ENCODE data around the gene VPS4A.
"Not testable (repeated sequence)": the region's sequence is repeated elsewhere in the genome, so short reads cannot be mapped to it uniquely, and the experiment has no call there.

VPS4A gene

DNA sequence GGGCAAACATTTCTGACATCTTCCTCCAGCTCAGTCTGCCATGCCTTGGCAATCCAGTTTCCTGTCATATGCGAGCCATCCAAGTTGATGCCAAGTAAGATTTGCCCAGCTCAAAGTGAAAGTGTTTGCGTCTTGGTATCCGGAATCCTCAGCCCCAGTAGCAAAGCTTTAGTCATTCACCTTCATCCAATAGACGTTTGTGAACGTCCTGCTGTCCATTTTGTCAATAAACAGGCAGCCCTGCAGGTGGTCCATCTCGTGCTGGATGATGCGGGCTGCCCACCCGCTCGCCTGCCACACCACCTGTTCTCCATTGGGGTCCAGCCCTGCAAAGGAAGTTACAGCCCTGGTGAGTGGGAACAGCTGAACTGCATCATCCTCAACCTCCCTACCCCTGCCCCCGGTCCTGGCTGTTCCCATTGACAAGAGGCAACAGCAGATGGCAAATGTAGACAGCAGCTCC is 17.7 kb downstream of the VPS4A start:
- peak; percentile 9 for DNase-seq

DNA sequence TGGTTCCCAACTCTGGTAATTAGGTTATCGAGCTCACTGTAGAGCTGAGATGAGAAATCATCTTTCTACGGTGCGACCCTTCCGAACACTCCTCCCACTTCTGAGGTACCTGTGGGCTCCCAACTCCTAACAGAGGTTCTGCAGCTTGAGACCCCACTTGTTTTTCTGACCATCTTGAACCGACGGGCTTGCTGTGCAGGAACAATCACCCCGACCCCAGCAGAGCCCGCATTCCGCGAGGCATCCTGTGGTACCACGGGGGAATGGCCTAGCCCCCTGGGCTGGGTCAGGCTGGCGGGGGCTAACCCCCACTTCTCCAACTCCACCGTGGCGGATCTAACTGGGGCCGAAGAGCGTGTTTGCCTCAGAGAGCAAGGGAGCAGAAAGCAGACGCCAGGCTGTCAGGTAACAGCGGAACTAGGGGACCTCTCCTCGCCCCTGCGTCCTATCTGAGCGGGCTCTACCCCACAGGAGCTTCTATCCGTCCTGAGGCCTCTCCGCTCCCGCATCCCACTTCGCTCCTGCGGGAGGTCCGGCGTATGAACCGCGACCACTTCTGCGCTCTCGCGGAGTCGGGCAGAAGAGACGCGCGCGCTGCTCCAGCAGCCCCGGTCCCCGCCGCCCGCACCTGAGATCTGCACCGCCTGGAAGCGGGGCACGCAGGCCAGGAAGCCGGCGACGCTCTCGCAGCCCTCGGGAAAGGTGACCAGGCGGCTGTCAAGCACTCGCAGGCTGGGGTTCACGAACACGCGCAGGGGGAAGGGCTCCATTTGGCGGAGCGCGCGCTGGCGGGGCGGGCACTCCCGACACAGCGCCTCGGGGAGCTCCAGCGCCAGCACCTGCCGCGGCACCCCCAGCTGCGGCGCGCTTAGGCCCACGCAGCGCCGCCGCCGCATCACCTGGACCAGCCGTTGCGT is 18.5 kb downstream of the VPS4A start:
- peak; percentile 48 for DNase-seq

DNA sequence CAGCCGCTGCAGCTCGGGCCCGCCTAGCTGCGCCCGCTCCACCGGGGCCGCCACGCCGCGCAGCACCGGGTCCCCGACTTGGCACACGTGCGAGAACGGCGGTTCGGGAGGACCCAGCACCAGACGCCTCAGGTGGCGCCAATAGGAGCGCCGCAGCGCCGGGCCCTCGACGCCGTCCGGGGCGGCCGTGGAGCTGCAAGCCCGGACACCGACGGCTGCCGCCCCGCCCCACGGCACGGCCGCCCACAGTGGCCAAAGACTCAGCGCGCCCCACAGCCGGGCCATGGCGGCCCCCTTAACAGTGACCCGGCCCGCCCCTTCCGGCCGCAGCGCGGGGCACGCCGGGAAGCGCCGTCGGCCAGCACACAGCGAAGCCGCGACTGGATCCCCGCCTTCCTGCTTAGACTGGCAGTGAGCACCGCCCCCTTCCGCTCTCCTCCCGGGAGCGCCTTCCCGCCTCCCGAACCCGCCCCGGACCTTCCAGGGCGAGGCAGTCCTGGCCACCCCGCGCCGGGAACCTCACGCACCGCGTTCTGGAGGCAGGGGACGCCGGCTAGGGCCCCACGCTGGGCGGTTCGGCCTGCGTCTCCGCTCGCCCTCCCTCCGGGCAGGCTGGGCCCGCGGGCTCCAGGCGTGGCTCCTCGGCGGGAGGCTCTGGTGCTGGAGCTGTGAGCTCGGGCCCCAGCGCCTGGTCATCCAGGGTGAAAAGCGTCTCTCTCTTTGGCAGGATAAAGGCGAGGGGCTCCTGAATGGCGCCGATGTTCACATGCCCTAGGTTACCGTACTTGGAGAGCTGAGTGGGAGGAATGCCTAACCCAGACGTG is 19.3 kb downstream of the VPS4A start, which contains the start of gene PDF:
Gene PDF, minus strand, starts transcription at position 303 of the 824 bp plus-strand sequence. Its CDS starts 18 bp downstream, at position 285.
- DNase-seq = peak; percentile 94

DNA sequence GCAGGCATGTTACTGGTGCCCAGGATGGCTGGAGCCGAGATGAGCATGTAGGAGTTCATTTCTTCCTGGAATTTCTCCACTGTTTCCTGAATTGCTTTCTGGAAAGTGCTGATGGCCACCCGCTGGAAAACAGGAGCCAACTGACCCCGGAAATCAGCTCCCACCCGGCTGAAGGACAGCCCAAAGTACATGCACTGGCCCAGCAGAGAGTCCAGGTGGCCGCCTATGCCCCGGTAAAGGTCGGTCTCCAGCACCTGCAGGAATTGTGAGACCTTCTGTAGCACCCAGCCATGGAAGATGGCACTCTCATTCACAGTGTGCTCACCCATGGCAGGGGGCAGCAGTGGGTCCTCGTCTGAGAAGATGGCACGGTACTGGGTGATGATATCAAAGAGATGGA is 23.5 kb downstream of the VPS4A start:
- no peak for DNase-seq

DNA sequence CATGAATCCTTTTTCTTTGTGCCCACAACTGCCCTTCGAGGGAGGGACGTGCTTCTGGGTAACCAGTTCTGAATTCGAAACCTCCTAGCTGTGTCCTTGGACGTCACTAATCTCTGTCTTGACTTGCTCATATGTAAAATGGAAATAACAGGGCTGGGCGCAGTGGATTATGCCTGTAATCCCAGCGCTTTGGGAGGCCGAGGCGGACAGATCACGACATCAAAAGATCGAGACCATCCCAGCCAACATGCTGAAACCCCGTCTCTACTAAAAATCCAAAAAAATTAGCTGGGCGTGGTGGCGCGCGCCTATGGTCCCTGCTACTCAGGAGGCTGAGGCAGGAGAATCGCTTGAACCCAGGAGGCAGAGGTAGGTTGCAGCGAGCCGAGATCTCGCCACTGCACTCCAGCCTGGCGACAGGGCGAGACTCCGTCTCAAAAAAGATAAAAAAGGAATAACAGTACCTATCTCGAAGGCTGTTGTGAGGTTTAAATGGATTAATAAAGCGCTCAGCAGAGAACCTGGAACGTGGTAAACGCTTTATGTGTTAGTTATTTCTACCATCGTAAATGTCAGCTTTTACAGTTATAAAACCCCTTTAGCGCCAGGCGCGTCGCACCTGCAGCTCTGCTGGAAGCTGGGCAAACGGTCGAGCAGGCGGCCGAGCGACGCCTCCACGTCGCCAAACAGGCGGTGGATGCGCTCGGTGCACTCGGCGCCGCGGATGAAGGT is 27.6 kb downstream of the VPS4A start:
- DNase-seq = no peak

DNA sequence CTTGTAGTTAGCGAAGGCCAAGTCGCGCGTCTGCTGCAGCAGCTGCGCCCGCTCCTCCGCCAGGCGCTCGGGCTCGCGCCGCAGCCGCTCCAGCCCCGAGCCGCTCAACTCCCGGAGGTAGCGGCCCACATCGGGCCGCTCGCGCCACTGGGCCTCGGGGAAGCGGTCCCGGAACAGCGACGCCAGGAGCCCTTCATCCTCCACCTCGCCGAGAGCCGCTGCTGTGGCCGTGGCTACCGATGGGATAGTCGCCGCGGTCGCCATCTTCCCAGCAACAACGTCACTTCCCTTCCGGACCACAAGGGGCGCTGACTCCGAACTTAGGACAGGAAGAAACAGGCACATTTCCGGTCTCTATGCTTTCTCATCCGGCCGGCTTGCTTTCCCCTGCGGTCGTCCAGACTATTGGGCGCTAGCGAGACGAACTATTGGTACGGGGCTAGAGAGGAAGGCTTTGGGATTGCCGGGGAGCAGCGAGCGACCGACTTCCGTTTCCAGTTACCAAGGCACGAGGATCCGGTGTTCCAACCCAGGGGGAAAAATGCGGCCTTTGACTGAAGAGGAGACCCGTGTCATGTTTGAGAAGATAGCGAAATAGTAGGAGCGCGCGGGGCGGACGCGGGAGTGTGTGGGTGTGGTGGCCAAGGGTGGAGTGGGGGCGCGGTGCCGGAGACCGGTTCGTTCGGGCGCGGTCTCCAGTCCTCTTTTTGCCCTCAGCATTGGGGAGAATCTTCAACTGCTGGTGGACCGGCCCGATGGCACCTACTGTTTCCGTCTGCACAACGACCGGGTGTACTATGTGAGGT is 28.3 kb downstream of the VPS4A start, which contains the start of the genes COG8 and NIP7:
Gene COG8, minus strand, starts transcription at position 276 of the 806 bp plus-strand sequence. Its CDS starts 12 bp downstream, at position 264.
Gene NIP7, plus strand, starts transcription at position 484 of the 806 bp plus-strand sequence. Its CDS starts 58 bp downstream, at position 542.
- DNase-seq = peak; percentile 99

DNA sequence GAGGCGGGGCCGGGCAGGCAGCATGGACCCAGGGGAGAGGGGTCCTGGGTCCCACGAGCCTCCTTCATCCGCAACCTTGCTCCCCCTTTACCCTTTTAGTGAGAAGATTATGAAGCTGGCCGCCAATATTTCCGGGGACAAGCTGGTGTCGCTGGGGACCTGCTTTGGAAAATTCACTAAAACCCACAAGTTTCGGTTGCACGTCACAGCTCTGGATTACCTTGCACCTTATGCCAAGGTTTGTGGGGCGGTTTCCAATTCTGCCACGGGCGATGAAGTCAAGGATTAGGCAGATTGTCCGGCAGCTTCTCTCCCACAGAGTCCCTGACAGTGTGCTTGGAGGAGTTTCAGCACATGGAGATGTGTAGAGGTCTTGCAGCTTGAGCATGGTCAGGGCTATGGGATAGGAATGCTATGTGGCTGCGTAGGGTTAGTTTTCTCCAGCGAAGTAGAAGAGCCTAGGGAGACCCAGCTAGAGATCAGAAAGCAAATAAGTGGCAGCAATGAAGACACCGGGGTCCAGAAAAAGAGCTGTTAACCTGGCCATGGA is 29.0 kb downstream of the VPS4A start:
- DNase-seq = no peak

DNA sequence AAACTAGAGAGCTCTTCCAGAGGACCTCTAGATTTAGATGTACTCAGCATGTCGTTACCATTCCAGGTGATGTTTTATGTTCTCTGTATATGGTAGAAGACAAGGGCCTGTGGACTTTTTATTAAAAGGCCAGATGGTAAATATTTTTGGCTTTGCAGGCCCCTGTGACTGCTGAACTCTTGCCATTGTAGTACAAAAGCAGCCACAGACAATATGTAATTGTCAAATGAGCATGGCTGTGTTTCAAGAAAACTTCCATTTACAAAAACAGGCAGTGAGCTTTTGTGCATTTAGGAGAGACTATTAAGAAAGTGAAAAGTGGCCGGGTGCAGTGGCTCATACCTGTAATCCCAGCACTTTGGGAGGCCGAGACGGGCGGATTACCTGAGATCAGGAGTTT is 33.0 kb downstream of the VPS4A start:
- no peak for DNase-seq

DNA sequence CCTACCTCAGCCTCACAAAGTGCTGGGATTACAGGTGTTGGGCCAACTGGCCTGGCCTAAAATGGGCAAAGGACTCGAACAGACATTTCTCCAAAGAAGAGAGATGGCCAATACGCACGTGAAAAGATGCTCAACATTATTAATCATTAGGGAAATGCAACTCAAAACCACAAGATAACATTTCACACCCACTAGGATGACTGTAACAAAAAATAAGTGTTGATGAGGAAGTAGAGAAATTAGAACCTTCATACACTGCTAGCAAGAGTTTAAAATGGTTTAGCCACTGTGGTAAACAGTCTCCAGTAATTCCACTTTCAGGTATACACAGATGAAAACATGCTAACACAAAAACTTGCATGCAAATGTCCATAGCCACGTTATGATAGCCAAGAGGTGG is 34.8 kb downstream of the VPS4A start:
- DNase-seq = no peak

DNA sequence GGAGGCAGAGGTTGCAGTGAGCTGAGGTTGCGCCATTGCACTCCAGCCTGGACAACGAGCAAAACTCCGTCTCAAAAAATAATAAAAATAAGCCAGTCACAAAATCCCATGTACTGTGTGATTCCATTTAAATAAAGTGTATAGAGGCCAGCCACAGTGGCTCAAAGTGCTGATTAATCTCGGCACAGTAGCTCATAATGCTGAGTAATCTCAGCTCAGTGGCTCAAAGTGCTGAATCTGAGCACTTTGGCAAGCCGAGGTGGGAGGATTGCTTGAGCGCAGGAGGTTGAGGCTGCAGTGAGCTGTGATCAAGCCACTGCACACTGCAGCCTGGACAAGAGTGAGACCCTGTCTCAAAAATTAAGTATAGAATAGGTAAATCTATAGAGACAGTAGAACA is 35.5 kb downstream of the VPS4A start:
- DNase-seq = no peak

DNA sequence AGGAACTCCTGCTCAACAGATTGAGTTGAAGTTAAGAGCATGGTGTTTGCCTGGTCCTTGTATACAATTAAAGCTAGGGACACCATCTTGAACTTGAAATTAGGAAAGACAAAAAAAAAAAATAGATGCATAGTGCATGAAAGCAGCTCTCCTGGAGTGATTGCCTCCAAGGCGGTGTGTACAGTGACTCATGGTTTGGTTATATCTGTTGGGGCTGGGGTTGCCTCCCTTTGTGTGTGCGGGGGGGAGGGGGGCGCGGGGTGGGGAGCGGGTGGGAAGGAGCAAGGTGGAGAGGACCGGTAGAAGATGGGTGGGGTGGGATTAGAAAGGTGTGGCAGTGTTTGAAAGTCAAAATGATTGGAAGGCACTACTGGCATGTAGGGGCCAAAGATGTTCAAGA is 37.1 kb downstream of the VPS4A start:
- DNase-seq = no peak

DNA sequence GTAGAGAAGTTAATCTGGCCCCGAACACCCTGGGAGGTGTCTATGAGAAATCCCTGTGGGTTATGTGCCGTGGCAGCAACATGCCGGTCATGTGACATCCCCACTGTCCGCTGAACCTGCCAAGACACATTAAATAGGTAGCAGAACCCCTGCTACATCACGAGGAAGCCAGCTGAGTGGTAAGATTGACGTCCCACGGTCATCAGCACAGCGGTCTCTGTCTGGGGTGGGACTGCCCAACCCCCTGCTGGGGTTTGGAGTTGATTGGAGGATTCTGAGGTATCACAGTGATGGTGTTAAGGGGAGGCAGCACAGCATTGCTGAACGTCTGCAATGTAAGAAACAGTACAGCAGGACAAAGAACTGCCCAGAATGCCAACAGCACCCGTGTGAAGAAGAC is 38.4 kb downstream of the VPS4A start:
- DNase-seq = no peak

DNA sequence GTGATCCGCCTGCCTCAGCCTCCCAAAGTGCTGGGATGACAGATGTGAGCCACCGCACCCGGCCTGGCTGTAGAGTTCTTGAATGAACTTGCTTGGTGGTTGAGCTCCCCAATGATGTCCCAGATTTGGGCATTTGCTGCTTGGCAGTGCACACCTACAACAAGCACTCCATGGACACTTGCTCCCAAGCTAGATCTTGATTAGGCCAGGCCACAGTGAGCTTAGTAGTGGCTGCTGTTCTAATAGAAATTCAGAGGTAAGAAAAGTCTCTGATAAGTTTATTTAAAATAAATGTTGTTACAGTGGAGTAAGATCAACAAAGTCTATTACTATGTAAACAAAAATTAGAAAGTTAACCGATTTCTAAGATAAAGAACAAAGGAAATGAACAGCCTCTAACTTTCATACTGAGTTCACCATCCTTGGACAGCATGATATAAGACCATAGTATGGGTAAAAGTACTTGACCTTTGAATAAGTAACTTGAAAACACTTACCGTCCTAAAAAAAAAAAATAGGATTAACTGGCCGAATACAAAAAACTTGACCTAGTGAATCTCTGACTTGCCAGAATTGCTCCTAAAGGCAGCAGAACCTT is 39.5 kb downstream of the VPS4A start:
- DNase-seq = no peak

DNA sequence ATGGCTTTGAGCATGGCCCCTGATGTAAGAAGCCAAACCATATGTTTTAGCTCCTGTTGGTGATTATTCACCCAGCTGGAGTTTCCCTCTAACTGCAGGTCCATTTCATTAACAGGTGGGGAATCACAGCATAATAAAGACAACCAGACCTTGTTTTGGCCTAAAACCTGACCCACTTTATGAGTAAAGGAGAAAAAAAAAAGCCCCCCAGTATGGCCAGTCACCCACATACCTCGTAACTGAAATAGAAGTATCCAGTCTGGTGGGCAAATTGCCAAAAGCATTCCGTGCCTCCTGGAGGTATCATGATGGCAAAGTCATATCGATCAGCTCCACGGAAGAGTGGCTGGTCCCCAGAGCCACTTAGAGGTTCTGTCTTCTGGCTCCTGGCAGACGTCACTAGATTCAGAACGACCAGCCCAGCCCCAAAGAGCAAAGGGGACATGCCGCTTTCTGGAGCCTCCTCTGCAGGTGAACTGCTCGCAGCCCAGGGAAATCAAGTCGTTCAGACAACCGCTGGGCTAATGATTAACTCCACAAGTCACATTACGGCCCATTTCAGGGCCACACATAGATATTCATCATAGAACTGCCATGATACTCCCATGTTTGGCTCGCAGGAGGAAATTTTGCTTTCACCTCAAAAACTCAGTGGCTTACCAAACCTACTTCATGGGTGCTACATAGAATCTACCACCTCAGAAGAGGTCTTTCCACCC is 40.3 kb downstream of the VPS4A start, which contains the start of gene TMED6:
Gene TMED6, minus strand, starts transcription at position 478 of the 719 bp plus-strand sequence. Its CDS starts 33 bp downstream, at position 445.
- no peak for DNase-seq

DNA sequence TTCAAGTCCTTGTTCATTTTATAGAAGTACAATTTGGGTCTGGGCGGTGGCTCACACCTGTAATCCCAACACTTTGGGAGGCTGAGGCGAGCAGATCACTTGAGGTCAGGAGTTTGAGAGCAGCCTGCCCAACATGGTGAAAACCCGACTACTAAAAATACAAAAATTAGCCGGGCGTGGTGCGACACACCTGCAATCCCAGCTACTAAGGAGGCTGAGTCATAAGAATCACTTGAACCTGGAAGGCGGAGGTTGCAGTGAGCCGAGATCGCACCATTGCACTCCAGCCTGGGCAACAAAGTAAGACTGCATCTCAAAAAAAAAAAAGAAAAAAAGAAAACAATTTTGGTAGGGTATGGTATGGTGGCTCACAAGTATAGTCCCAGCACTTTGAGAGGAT is 48.9 kb downstream of the VPS4A start:
- DNase-seq = not testable (repeated sequence)

DNA sequence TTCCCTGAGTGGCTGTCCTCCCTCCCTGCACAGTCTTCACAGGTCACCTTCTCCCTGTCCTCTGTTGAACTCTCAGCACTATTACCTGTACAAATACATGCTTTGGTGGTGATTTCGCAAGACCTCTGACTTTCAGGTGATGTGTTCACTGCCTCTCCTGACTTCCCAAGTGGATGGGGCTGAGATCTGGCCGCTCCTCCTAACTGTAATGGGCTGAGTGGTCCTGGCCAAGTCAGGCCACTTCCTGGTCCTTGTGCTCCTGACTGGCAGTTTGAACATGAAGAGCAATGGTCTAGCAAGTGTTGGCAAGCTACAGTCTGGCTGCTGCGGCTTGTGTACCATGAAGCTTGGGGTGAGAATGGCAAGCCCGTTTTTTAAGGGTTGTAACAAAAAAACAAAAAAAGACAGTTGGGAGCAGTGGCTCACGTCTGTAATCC is 52.1 kb downstream of the VPS4A start:
- DNase-seq = no peak

DNA sequence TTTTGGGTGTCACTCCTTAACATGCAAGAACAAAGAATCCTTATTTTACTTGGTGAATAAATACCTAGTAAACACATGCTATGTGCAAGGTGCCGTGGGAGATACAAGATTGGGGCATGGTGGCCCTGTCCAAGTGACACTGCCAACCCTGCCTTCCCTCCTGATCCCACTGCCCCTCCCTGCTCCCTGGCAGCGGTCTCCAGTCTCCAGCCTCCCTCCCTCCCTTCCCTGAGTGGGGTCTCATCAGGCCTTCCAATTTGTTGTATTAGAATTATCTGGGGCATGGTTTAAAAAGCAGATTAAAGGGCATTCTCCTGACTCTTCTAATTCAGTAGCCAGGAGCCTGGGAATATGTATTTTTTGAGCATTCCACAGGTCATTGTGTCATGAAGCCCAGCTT is 52.9 kb downstream of the VPS4A start:
- DNase-seq = no peak

DNA sequence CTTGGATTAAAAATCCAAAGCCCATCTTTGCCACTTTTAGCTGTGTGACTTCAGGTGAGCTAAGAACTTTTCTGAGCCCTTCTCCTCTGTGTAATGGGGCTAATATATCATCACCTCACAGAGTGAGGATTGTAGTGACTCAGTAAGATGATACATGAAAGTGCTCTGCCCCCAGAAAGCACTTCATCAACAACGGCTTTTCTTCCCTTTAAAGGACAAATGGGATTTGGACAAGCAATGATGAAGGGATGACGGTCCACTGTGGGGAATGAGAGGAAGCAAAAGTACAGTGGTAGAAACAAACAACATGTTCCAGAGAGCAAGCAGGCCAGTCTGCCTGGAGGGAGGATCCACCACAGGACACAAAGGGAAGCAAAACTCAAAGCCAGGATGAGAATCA is 54.8 kb downstream of the VPS4A start:
- DNase-seq = no peak

DNA sequence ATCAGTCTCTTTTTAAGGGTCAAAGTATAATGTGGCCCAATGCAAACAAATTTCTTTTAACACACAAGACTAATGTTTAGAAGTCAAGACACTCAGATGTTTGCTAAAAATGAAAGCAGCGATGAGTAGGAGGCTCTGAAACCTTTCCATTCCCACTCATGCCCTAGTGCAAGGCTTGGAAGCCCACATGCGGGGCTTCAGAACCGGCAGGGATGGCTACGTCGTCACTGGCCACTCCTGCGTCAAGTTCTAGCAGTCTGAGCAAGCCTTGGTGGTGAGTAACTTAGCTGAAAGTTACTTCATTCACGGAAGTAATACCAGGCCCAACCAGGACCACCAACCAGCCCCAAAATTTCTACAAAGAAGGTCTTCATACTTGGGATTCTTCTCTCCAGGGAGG is 55.3 kb downstream of the VPS4A start:
- DNase-seq = no peak

DNA sequence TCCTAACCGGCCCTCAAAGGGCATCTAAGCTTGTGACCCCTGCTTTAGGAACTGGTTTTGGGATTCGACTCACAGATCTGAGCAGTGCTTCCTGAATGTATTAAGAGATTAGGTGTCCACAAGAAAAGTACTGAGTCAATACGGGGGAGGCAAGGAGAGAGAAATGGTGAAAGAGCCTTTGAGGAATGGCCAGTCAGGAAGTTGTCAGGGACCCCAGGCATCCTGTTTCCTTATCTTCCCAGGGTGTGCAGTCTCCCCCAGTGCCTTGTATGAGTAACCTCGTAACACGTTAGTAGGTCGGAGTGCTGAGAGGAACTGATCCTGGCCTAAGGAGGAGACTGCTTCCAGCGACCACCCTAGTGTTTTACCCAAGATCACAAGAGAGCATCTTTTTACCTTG is 56.8 kb downstream of the VPS4A start:
- no peak for DNase-seq
